HEK293 (cell line): ENCODE measurements around the gene CAV1.

Experiments used
- CTCF ChIA-PET: fragments of 350-600 bp; formaldehyde crosslinking; extraction: SDS; loops from one replicate; lab custom pipeline; 2021; ENCODE audit warnings: antibody characterized with exemption; lab: Yijun Ruan, JAX
- POLR2A ChIA-PET: fragments of 300-600 bp; formaldehyde crosslinking; extraction: SDS; loops from one replicate; lab custom pipeline; 2020; ENCODE audit warnings: antibody characterized with exemption, inconsistent platforms; lab: Yijun Ruan, JAX
- H3K27ac ChIP-seq: fragments of 200-500 bp; sonication (Bioruptor generic); 2 replicates; pipeline ENCODE4 v1.5.1; 2014; ENCODE audit warnings: low read depth, low read length, control low read depth, inconsistent platforms; ENCODE audit errors: extremely low read depth
- H3K36me3 ChIP-seq, 2 experiments: fragments of 200-500 bp in 1 of 2; sonication (Bioruptor generic) in 1 of 2; 1 replicate in 1 of 2; 2 replicates in 1 of 2; pipeline ENCODE4 v1.5.1; 2014 to 2017; ENCODE audit warnings: inconsistent platforms in 2 of 2, low read length in 2 of 2; ENCODE audit not compliant: control insufficient read depth in 2 of 2, insufficient read depth in 1 of 2
- H3K4me1 ChIP-seq: fragments of 200-500 bp; sonication (Bioruptor generic); 2 replicates; pipeline ENCODE4 v1.5.1; 2014; ENCODE audit warnings: mild to moderate bottlenecking, low read length, inconsistent platforms; ENCODE audit not compliant: control insufficient read depth, insufficient read depth
- H3K4me3 ChIP-seq: 2 replicates; pipeline ENCODE4 v1.5.1; 2011; ENCODE audit warnings: low read depth, mild to moderate bottlenecking, control low read depth, low read length, moderate library complexity
- H3K9me3 ChIP-seq: fragments of 200-500 bp; sonication (Bioruptor generic); 2 replicates; pipeline ENCODE4 v1.5.1; 2014; ENCODE audit warnings: low read depth, low read length, inconsistent platforms; ENCODE audit not compliant: control insufficient read depth, insufficient read depth
- KLF16 ChIP-seq: fragments of 450-650 bp; formaldehyde crosslinking; IDR thresholded peaks from 2 replicates; pipeline ENCODE4 v1.5.1; 2017; ENCODE audit warnings: missing biosample characterization, missing genetic modification characterization
- OSR2 ChIP-seq: fragments of 450-650 bp; formaldehyde crosslinking; IDR thresholded peaks from 2 replicates; pipeline ENCODE4 v1.5.1; 2016; ENCODE audit warnings: missing biosample characterization, missing genetic modification characterization
- PRDM1 ChIP-seq: fragments of 450-650 bp; formaldehyde crosslinking; IDR thresholded peaks from 2 replicates; pipeline ENCODE4; 2016; ENCODE audit warnings: missing biosample characterization, missing genetic modification characterization
- PRDM2 ChIP-seq: fragments of 450-650 bp; formaldehyde crosslinking; IDR thresholded peaks from 2 replicates; pipeline ENCODE4 v1.5.1; 2016; ENCODE audit warnings: missing biosample characterization, missing genetic modification characterization, borderline replicate concordance
- RBAK ChIP-seq: fragments of 450-650 bp; formaldehyde crosslinking; IDR thresholded peaks from 2 replicates; pipeline ENCODE4 v1.5.1; 2016; ENCODE audit warnings: missing biosample characterization, missing genetic modification characterization
- SCRT1 ChIP-seq: fragments of 450-650 bp; formaldehyde crosslinking; IDR thresholded peaks from 2 replicates; pipeline ENCODE4 v1.5.1; 2016; ENCODE audit warnings: missing biosample characterization, missing genetic modification characterization, borderline replicate concordance
- ZFHX2 ChIP-seq: fragments of 450-650 bp; formaldehyde crosslinking; conservative IDR thresholded peaks from 2 replicates; pipeline ENCODE4 v1.5.1; 2016; ENCODE audit warnings: missing biosample characterization, missing genetic modification characterization
- ZNF146 ChIP-seq: fragments of 450-650 bp; formaldehyde crosslinking; IDR thresholded peaks from 2 replicates; pipeline ENCODE4 v1.5.1; 2016; ENCODE audit warnings: missing biosample characterization, missing genetic modification characterization
- ZNF211 ChIP-seq: fragments of 450-650 bp; formaldehyde crosslinking; IDR thresholded peaks from 2 replicates; pipeline ENCODE4 v1.5.1; 2016; ENCODE audit warnings: low read depth, missing biosample characterization, missing genetic modification characterization
- ZNF366 ChIP-seq: fragments of 450-650 bp; formaldehyde crosslinking; conservative IDR thresholded peaks from 2 replicates; pipeline ENCODE4 v1.5.1; 2016; ENCODE audit warnings: missing biosample characterization, missing genetic modification characterization
- ZNF394 ChIP-seq: fragments of 450-650 bp; formaldehyde crosslinking; IDR thresholded peaks from 2 replicates; pipeline ENCODE4 v1.5.1; 2016; ENCODE audit warnings: missing biosample characterization, missing genetic modification characterization, mild to moderate bottlenecking, moderate library complexity, borderline replicate concordance
- ZNF449 ChIP-seq: fragments of 450-650 bp; formaldehyde crosslinking; IDR thresholded peaks from 2 replicates; pipeline ENCODE4 v1.5.1; 2017; ENCODE audit warnings: missing biosample characterization, mild to moderate bottlenecking, missing genetic modification characterization, moderate library complexity
- ZNF48 ChIP-seq: fragments of 450-650 bp; formaldehyde crosslinking; IDR thresholded peaks from 2 replicates; pipeline ENCODE4 v1.5.1; 2016; ENCODE audit warnings: missing biosample characterization, missing genetic modification characterization
- ZNF518A ChIP-seq: fragments of 450-650 bp; formaldehyde crosslinking; conservative IDR thresholded peaks from 2 replicates; pipeline ENCODE4 v1.5.1; 2016; ENCODE audit warnings: low read depth, missing biosample characterization, missing genetic modification characterization
- ZNF560 ChIP-seq: fragments of 450-650 bp; formaldehyde crosslinking; IDR thresholded peaks from 2 replicates; pipeline ENCODE4 v1.5.1; 2017; ENCODE audit warnings: missing biosample characterization, missing genetic modification characterization, borderline replicate concordance
- ZNF701 ChIP-seq: fragments of 450-650 bp; formaldehyde crosslinking; IDR thresholded peaks from 2 replicates; pipeline ENCODE4 v1.5.1; 2016; ENCODE audit warnings: missing biosample characterization, missing genetic modification characterization
- ZNF707 ChIP-seq: fragments of 450-650 bp; formaldehyde crosslinking; IDR thresholded peaks from 2 replicates; pipeline ENCODE4 v1.5.1; 2016; ENCODE audit warnings: missing biosample characterization, missing genetic modification characterization
- ZSCAN16 ChIP-seq: fragments of 450-650 bp; formaldehyde crosslinking; IDR thresholded peaks from 2 replicates; pipeline ENCODE4 v1.5.1; 2016; ENCODE audit warnings: missing biosample characterization, missing genetic modification characterization
- ZSCAN23 ChIP-seq: fragments of 450-650 bp; formaldehyde crosslinking; IDR thresholded peaks from 2 replicates; pipeline ENCODE4 v1.5.1; 2016; ENCODE audit warnings: missing biosample characterization, missing genetic modification characterization

CAV1 gene

GRCh38 chr7:116578526-116578925, 53.7 kb downstream of the CAV1 start:
- no peaks in the 10 kb centered on the region for H3K36me3 ChIP-seq
- POLR2A ChIA-PET = no interaction called here
- H3K4me3 ChIP-seq = no peak overlapping the region
- TF ChIP-seq ZNF701 (tag by site-specific recombination) (no peak), ZNF560 (tag by site-specific recombination) (no peak), ZNF366 (tag by site-specific recombination) (no peak), KLF16 (tag by site-specific recombination) (no peak), PRDM1 (tag by site-specific recombination) (no peak), ZSCAN16 (tag by site-specific recombination) (no peak), ZNF211 (no peak), ZNF48 (tag by site-specific recombination) (no peak), ZNF518A (tag by site-specific recombination) (no peak), RBAK (no peak), ZFHX2 (no peak), ZNF394 (tag by site-specific recombination) (no peak), OSR2 (tag by site-specific recombination) (no peak), ZSCAN23 (no peak), PRDM2 (tag by site-specific recombination) (no peak), ZNF146 (tag by site-specific recombination) (no peak), SCRT1 (tag by site-specific recombination) (no peak), ZNF707 (tag by site-specific recombination) (no peak), ZNF449 (tag by site-specific recombination) (no peak)
- CTCF ChIA-PET = interaction anchor here (0.6 kb wide), 1 partner anchor 276 kb away, joined by 5 read pairs; no protein-coding TSS in a partner anchor
- no peaks in the 10 kb centered on the region for H3K9me3 ChIP-seq
- H3K4me1 ChIP-seq = peaks cover 5% of the 10 kb centered on the region; the same call in 1 of the 2 replicates
- H3K27ac ChIP-seq = no peak overlapping the region
